WTC11 (cell line): ENCODE data around the gene SVOP. TPM values are rescaled to one million over a fixed set of nuclear protein-coding genes. Genes with fewer than 3 reads are reported as not detected.
"Not testable (repeated sequence)": the region's sequence is repeated elsewhere in the genome, so short reads cannot be mapped to it uniquely, and the experiment has no call there.

Experiments
- ATAC-seq: fragments of 200-7000 bp; cut with Tn5 transposase; 2 replicates; pipeline ENCODE4 v1.10.0; 2021; ENCODE audit warnings: mild to moderate bottlenecking, moderate library complexity
- CTCF ChIA-PET: fragments of 300-600 bp; sonication (Branson Sonifier 250); formaldehyde crosslinking; loops from one replicate; lab custom pipeline; 2021; ENCODE audit warnings: antibody characterized with exemption; lab: Charles Lee
- POLR2A ChIA-PET: fragments of 350-600 bp; sonication (Branson Sonifier 250); formaldehyde crosslinking; loops from one replicate; lab custom pipeline; 2021; ENCODE audit warnings: antibody characterized with exemption; lab: Charles Lee
- DNase-seq: peaks from one replicate; pipeline ENCODE4 v3.0.0; 2021; ENCODE audit warnings: low spot score
- H3K27ac Mint-ChIP-seq: 2 replicates; pipeline ENCODE4 v1.8.0; 2021; ENCODE audit warnings: mixed read lengths
- H3K27me3 Mint-ChIP-seq: 2 replicates; pipeline ENCODE4 v1.8.0; 2021; ENCODE audit warnings: low read depth, mild to moderate bottlenecking, moderate library complexity, mixed read lengths
- H3K36me3 Mint-ChIP-seq: 2 replicates; pipeline ENCODE4 v1.8.0; 2021; ENCODE audit warnings: mixed read lengths
- H3K4me1 Mint-ChIP-seq: 2 replicates; pipeline ENCODE4 v1.8.0; 2022; ENCODE audit warnings: mixed read lengths
- H3K4me3 Mint-ChIP-seq: 2 replicates; pipeline ENCODE4 v1.8.0; 2021; ENCODE audit warnings: mild to moderate bottlenecking, moderate library complexity, mixed read lengths
- H3K9me3 Mint-ChIP-seq: 2 replicates; pipeline ENCODE4 v1.8.0; 2021; ENCODE audit warnings: mixed read lengths
- CREM ChIP-seq: sonication (generic); formaldehyde crosslinking; IDR thresholded peaks from 2 replicates; pipeline ENCODE4 v1.8.1; 2022; ENCODE audit warnings: mild to moderate bottlenecking, missing genetic modification reagents, moderate library complexity
- ELF4 ChIP-seq: sonication (generic); formaldehyde crosslinking; IDR thresholded peaks from 2 replicates; pipeline ENCODE4 v1.8.1; 2022; ENCODE audit warnings: low read depth, mild to moderate bottlenecking, moderate library complexity, missing genetic modification reagents
- ETV6 ChIP-seq: sonication (generic); formaldehyde crosslinking; IDR thresholded peaks from 2 replicates; pipeline ENCODE4 v1.8.1; 2022; ENCODE audit warnings: mild to moderate bottlenecking, missing genetic modification reagents
- GRHL2 ChIP-seq: fragments of 250-450 bp; sonication (Bioruptor Pico); IDR thresholded peaks from 2 replicates; pipeline ENCODE4 v1.8.0; 2022; ENCODE audit warnings: mild to moderate bottlenecking, moderate library complexity; ENCODE audit not compliant: insufficient replicate concordance, severe bottlenecking
- KAT7 ChIP-seq: sonication (generic); formaldehyde crosslinking; IDR thresholded peaks from 2 replicates; pipeline ENCODE4 v1.8.1; 2023; ENCODE audit warnings: missing genetic modification reagents, mild to moderate bottlenecking, borderline replicate concordance
- NFE2L1 ChIP-seq: sonication (generic); formaldehyde crosslinking; IDR thresholded peaks from 2 replicates; pipeline ENCODE4 v1.8.1; 2023; ENCODE audit warnings: missing genetic modification reagents
- NR1H2 ChIP-seq: sonication (generic); formaldehyde crosslinking; IDR thresholded peaks from 2 replicates; pipeline ENCODE4 v1.9.0; 2021; ENCODE audit warnings: mild to moderate bottlenecking, moderate library complexity, missing genetic modification reagents
- OVOL2 ChIP-seq: fragments of 250-450 bp; sonication (Bioruptor Pico); IDR thresholded peaks from 2 replicates; pipeline ENCODE4 v1.9.0; 2021; ENCODE audit warnings: mild to moderate bottlenecking, borderline replicate concordance
- PRRX2 ChIP-seq: fragments of 250-450 bp; sonication (Bioruptor Pico); IDR thresholded peaks from 2 replicates; pipeline ENCODE4 v1.8.0; 2021; ENCODE audit warnings: mild to moderate bottlenecking
- SMAD3 ChIP-seq: sonication (generic); formaldehyde crosslinking; IDR thresholded peaks from 2 replicates; pipeline ENCODE4 v1.8.0; 2022; ENCODE audit warnings: missing genetic modification reagents, mild to moderate bottlenecking, borderline replicate concordance
- SP1 ChIP-seq: sonication (generic); formaldehyde crosslinking; conservative IDR thresholded peaks from 2 replicates; pipeline ENCODE4 v1.8.1; 2022; ENCODE audit warnings: missing genetic modification reagents
- ZNF396 ChIP-seq: fragments of 250-450 bp; sonication (Bioruptor Pico); IDR thresholded peaks from 2 replicates; pipeline ENCODE4 v1.8.0; 2021; ENCODE audit warnings: mild to moderate bottlenecking, moderate library complexity, borderline replicate concordance
- total RNA-seq: library from RNA; stranded (reverse); gene quantifications from 3 replicates; pipeline ENCODE4 v1.2.3, GENCODE V29; 2021
- TF ChIP-seq, protein P1 (sequence below): sonication (generic); formaldehyde crosslinking; IDR thresholded peaks from 2 replicates; pipeline ENCODE4 v1.8.1; 2023; ENCODE audit warnings: mild to moderate bottlenecking, missing genetic modification reagents, moderate library complexity
- TF ChIP-seq, protein P2 (sequence below): sonication (generic); formaldehyde crosslinking; conservative IDR thresholded peaks from 2 replicates; pipeline ENCODE4 v1.8.1; 2023; ENCODE audit warnings: mild to moderate bottlenecking, low read depth, missing genetic modification reagents, moderate library complexity
- TF ChIP-seq, protein P3 (sequence below): sonication (generic); formaldehyde crosslinking; IDR thresholded peaks from 2 replicates; pipeline ENCODE4 v1.8.0; 2022; ENCODE audit warnings: mild to moderate bottlenecking, missing genetic modification reagents
- TF ChIP-seq, protein P4 (sequence below): sonication (generic); formaldehyde crosslinking; IDR thresholded peaks from 2 replicates; pipeline ENCODE4 v1.8.1; 2022; ENCODE audit warnings: mild to moderate bottlenecking, moderate library complexity, missing genetic modification reagents
- TF ChIP-seq, protein P5 (sequence below): sonication (generic); formaldehyde crosslinking; IDR thresholded peaks from 2 replicates; pipeline ENCODE4 v1.8.1; 2022; ENCODE audit warnings: low read depth, mild to moderate bottlenecking, moderate library complexity, missing genetic modification reagents, borderline replicate concordance
- TF ChIP-seq, protein P6 (sequence below): fragments of 250-450 bp; sonication (Bioruptor Pico); IDR thresholded peaks from 2 replicates; pipeline ENCODE4 v1.9.0; 2021; ENCODE audit warnings: mild to moderate bottlenecking

SVOP gene
- total RNA-seq, 1 experiment from 2014 or later: 0.04 TPM

DNA sequence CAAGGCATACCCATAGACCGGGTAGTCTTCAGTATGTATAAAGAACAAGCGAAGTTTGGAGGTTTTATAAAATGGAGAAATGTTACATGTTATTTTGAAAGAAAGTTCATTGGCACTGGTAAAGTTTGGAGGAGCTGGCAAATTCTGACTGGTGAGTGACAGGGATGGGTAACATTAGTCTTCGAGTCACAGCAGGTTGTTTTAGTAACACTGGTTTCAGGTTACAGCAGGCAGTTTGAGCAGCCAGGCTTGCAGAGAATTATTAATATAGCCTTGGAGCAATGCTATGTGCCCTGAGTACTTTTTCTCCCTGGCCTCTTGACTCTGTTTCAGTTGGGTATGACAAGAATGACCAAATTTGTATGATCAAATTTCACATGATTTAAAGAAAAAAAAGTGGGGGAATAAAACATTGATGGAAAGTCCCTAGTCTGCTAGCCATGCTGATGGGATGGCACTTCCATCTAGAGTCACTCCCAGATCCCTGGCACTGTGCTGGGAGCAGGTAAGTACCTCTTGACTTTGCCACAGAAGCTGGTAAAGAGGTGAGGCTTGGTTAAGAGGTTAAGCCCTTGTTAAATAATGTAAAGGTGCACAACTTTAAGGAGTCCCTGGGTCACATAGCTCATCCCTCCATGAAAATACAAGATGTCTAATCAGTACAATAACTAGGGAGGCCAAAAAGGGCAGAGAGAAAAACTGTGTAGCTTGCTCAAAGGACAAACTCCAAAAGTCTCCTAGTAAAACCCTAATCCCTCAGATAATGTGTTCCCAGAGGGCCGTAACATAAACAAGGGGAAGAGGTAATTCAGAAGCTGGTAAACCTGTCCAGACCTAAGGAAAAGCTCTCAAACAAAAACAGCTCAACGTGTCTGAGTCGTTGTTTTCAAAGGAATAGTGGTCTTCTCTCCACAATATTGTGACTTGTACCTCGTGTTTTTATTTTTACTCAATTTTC, 12.7 kb upstream of the SVOP start:
- H3K4me1 Mint-ChIP-seq: peaks cover 8% of the 10 kb centered on the region
- peaks cover 21% of the 10 kb centered on the region for H3K9me3 Mint-ChIP-seq
- CTCF ChIA-PET: interaction anchor here (1.5 kb wide), 1 partner anchor 149 kb away, joined by 3 read pairs; no protein-coding TSS in a partner anchor
- peaks cover 16% of the 10 kb centered on the region for H3K27me3 Mint-ChIP-seq
- DNase-seq (no peak), ATAC-seq (no peak)
- no peaks in the 10 kb centered on the region for H3K36me3 Mint-ChIP-seq
- H3K4me3 Mint-ChIP-seq: no peak overlapping the region
- POLR2A ChIA-PET: interaction anchor here (0.6 kb wide), 1 partner anchor 393 kb away, joined by 7 read pairs; no protein-coding TSS in a partner anchor
- TF ChIP-seq, protein P1, sequence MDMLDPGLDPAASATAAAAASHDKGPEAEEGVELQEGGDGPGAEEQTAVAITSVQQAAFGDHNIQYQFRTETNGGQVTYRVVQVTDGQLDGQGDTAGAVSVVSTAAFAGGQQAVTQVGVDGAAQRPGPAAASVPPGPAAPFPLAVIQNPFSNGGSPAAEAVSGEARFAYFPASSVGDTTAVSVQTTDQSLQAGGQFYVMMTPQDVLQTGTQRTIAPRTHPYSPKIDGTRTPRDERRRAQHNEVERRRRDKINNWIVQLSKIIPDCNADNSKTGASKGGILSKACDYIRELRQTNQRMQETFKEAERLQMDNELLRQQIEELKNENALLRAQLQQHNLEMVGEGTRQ (CRISPR knock-in tag): no peak
- TF ChIP-seq NR1H2: no peak
- TF ChIP-seq OVOL2 (CRISPR knock-in tag): no peak
- TF ChIP-seq, protein P2, sequence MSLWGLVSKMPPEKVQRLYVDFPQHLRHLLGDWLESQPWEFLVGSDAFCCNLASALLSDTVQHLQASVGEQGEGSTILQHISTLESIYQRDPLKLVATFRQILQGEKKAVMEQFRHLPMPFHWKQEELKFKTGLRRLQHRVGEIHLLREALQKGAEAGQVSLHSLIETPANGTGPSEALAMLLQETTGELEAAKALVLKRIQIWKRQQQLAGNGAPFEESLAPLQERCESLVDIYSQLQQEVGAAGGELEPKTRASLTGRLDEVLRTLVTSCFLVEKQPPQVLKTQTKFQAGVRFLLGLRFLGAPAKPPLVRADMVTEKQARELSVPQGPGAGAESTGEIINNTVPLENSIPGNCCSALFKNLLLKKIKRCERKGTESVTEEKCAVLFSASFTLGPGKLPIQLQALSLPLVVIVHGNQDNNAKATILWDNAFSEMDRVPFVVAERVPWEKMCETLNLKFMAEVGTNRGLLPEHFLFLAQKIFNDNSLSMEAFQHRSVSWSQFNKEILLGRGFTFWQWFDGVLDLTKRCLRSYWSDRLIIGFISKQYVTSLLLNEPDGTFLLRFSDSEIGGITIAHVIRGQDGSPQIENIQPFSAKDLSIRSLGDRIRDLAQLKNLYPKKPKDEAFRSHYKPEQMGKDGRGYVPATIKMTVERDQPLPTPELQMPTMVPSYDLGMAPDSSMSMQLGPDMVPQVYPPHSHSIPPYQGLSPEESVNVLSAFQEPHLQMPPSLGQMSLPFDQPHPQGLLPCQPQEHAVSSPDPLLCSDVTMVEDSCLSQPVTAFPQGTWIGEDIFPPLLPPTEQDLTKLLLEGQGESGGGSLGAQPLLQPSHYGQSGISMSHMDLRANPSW (CRISPR knock-in tag): no peak
- TF ChIP-seq CREM (CRISPR knock-in tag): no peak
- no peak overlapping the region for H3K27ac Mint-ChIP-seq

DNA sequence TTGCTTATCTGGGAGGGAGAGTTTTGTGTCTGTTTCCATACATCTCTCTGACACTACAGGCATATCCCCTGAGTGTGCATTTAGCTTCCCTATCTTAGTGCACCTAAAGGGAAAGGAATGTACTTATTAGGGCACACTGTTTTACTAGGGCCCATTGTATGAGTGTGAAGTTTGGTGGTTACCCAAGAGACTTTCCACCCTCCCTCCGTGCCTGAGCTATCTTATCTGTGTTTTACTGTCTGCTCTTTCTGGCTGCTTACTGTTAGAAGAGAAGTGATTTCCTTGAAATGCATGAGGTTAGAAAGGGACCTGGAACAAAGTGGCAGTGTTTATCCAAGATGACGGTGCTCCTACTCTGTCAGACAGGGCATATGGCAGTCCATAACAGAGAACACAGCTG, 8.5 kb upstream of the SVOP start:
- Mint-ChIP-seq H3K36me3 (no peaks in the 10 kb centered on the region), H3K27ac (no peak overlapping the region), H3K4me1 (peaks cover 8% of the 10 kb centered on the region), H3K9me3 (peaks cover 12% of the 10 kb centered on the region), H3K27me3 (peaks cover 19% of the 10 kb centered on the region), H3K4me3 (no peak overlapping the region)
- ATAC-seq: no peak
- ChIA-PET POLR2A (no interaction called here), CTCF (no interaction called here)
- TF ChIP-seq GRHL2 (CRISPR knock-in tag): no peak
- TF ChIP-seq KAT7 (CRISPR knock-in tag): no peak
- TF ChIP-seq PRRX2 (CRISPR knock-in tag): no peak
- TF ChIP-seq, protein P3, sequence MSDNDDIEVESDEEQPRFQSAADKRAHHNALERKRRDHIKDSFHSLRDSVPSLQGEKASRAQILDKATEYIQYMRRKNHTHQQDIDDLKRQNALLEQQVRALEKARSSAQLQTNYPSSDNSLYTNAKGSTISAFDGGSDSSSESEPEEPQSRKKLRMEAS (CRISPR knock-in tag): no peak
- no peak for TF ChIP-seq ELF4 (CRISPR knock-in tag)
- no peak for TF ChIP-seq SMAD3 (CRISPR knock-in tag)
- TF ChIP-seq, protein P4, sequence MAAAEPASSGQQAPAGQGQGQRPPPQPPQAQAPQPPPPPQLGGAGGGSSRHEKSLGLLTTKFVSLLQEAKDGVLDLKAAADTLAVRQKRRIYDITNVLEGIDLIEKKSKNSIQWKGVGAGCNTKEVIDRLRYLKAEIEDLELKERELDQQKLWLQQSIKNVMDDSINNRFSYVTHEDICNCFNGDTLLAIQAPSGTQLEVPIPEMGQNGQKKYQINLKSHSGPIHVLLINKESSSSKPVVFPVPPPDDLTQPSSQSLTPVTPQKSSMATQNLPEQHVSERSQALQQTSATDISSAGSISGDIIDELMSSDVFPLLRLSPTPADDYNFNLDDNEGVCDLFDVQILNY (CRISPR knock-in tag): no peak
- no peak for TF ChIP-seq ZNF396 (CRISPR knock-in tag)
- TF ChIP-seq, protein P5, sequence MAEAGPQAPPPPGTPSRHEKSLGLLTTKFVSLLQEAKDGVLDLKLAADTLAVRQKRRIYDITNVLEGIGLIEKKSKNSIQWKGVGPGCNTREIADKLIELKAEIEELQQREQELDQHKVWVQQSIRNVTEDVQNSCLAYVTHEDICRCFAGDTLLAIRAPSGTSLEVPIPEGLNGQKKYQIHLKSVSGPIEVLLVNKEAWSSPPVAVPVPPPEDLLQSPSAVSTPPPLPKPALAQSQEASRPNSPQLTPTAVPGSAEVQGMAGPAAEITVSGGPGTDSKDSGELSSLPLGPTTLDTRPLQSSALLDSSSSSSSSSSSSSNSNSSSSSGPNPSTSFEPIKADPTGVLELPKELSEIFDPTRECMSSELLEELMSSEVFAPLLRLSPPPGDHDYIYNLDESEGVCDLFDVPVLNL (CRISPR knock-in tag): no peak
- TF ChIP-seq SP1 (CRISPR knock-in tag): no peak
- no peak for TF ChIP-seq ETV6 (CRISPR knock-in tag)
- TF ChIP-seq, protein P6, sequence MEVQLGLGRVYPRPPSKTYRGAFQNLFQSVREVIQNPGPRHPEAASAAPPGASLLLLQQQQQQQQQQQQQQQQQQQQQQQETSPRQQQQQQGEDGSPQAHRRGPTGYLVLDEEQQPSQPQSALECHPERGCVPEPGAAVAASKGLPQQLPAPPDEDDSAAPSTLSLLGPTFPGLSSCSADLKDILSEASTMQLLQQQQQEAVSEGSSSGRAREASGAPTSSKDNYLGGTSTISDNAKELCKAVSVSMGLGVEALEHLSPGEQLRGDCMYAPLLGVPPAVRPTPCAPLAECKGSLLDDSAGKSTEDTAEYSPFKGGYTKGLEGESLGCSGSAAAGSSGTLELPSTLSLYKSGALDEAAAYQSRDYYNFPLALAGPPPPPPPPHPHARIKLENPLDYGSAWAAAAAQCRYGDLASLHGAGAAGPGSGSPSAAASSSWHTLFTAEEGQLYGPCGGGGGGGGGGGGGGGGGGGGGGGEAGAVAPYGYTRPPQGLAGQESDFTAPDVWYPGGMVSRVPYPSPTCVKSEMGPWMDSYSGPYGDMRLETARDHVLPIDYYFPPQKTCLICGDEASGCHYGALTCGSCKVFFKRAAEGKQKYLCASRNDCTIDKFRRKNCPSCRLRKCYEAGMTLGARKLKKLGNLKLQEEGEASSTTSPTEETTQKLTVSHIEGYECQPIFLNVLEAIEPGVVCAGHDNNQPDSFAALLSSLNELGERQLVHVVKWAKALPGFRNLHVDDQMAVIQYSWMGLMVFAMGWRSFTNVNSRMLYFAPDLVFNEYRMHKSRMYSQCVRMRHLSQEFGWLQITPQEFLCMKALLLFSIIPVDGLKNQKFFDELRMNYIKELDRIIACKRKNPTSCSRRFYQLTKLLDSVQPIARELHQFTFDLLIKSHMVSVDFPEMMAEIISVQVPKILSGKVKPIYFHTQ (CRISPR knock-in tag): no peak
- TF ChIP-seq NFE2L1 (CRISPR knock-in tag): no peak
- no peak for DNase-seq

DNA sequence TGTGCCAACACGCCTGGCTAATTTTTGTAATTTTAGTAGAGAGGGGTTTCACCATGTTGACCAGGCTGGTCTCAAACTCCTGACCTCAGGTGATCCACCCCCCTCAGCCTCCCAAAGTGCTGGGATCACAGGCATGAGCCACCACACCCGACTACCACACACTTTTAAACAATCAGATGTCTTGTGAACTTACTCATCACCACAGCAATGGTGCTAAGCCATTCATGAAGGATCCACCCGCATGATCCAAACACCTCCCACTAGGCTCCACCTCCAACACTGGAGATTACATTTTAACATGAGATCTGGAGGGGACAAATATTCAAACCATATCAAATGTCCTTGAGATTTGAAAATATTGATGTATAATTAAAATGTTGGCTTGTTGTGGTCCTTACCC, 7.8 kb upstream of the SVOP start:
- POLR2A ChIA-PET, H3K4me1 Mint-ChIP-seq, ATAC-seq, CTCF ChIA-PET, H3K4me3 Mint-ChIP-seq, H3K36me3 Mint-ChIP-seq, DNase-seq, H3K27ac Mint-ChIP-seq: not testable (repeated sequence)
- Mint-ChIP-seq H3K27me3 (peaks cover 19% of the 10 kb centered on the region), H3K9me3 (peaks cover 12% of the 10 kb centered on the region)
